Nephron (organoid): ENCODE measurements around the gene RAB7B.

ENCODE experiments used
- H3K27ac Mint-ChIP-seq, 3 experiments: 2 replicates each; pipeline ENCODE4 v1.8.0; 2020; ENCODE audit warnings: mixed read lengths in 3 of 3, mild to moderate bottlenecking in 2 of 3, moderate library complexity in 1 of 3
- H3K27me3 Mint-ChIP-seq: 2 replicates; pipeline ENCODE4 v1.8.0; 2021; ENCODE audit warnings: low read depth, mild to moderate bottlenecking, moderate library complexity, mixed read lengths
- H3K36me3 Mint-ChIP-seq: 2 replicates; pipeline ENCODE4 v1.8.0; 2020; ENCODE audit warnings: low read depth, mixed read lengths
- H3K4me1 Mint-ChIP-seq: 2 replicates; pipeline ENCODE4 v1.8.0; 2020; ENCODE audit warnings: mixed read lengths
- H3K4me3 Mint-ChIP-seq, 3 experiments: 2 replicates each; pipeline ENCODE4 v1.8.0; 2020; ENCODE audit warnings: mild to moderate bottlenecking in 3 of 3, mixed read lengths in 3 of 3, moderate library complexity in 2 of 3
- H3K9me3 Mint-ChIP-seq: 2 replicates; pipeline ENCODE4 v1.8.0; 2020; ENCODE audit warnings: mixed read lengths
- CTCF ChIP-seq, 3 experiments: fragments of 200-600 bp; sonication (generic); IDR thresholded peaks; one replicate each; pipeline ENCODE4 v1.5.0; 2021; ENCODE audit warnings: antibody characterized with exemption in 3 of 3; ENCODE audit not compliant: unreplicated experiment in 3 of 3

RAB7B gene

GRCh38 chr1:205951746-205952145, 51.4 kb downstream of the RAB7B start:
- H3K4me3 Mint-ChIP-seq, result no peak overlapping the region
- peaks cover 8% of the 10 kb centered on the region for H3K27me3 Mint-ChIP-seq
- H3K9me3 Mint-ChIP-seq, result no peaks in the 10 kb centered on the region

GRCh38 chr1:205950826-205951549, 52.2 kb downstream of the RAB7B start:
- H3K27ac Mint-ChIP-seq, result no peak overlapping the region
- H3K36me3 Mint-ChIP-seq, result no peaks in the 10 kb centered on the region
- no peak for TF ChIP-seq CTCF (IDR thresholded peaks at IDR 0.05; ENCODE audit: unreplicated experiment in 3 of 3)
- no peaks in the 10 kb centered on the region for H3K4me1 Mint-ChIP-seq
- H3K9me3 Mint-ChIP-seq, result no peaks in the 10 kb centered on the region
- no peak overlapping the region for H3K4me3 Mint-ChIP-seq
- H3K27me3 Mint-ChIP-seq, result peaks cover 9% of the 10 kb centered on the region

More at GRCh38 chr1:205951746-205952145, 51.4 kb downstream of the RAB7B start:
- H3K36me3 Mint-ChIP-seq, result no peaks in the 10 kb centered on the region
- H3K4me1 Mint-ChIP-seq, result no peaks in the 10 kb centered on the region
- TF ChIP-seq CTCF (IDR thresholded peaks at IDR 0.05; ENCODE audit: unreplicated experiment in 3 of 3), result no peak
- no peak overlapping the region for H3K27ac Mint-ChIP-seq

GRCh38 chr1:205950280-205950679, 52.9 kb downstream of the RAB7B start:
- Mint-ChIP-seq H3K4me1 (no peaks in the 10 kb centered on the region), H3K4me3 (no peak overlapping the region), H3K36me3 (no peaks in the 10 kb centered on the region), H3K9me3 (no peaks in the 10 kb centered on the region), H3K27ac (no peak overlapping the region), H3K27me3 (peaks cover 9% of the 10 kb centered on the region)
- no peak for TF ChIP-seq CTCF (IDR thresholded peaks at IDR 0.05; ENCODE audit: unreplicated experiment in 3 of 3)

GRCh38 chr1:205949753-205950152, 53.4 kb downstream of the RAB7B start:
- Mint-ChIP-seq H3K4me1 (no peaks in the 10 kb centered on the region), H3K27ac (no peak overlapping the region), H3K4me3 (no peak overlapping the region), H3K9me3 (no peaks in the 10 kb centered on the region), H3K27me3 (peaks cover 8% of the 10 kb centered on the region), H3K36me3 (no peaks in the 10 kb centered on the region)
- no peak for TF ChIP-seq CTCF (IDR thresholded peaks at IDR 0.05; ENCODE audit: unreplicated experiment in 3 of 3)

- H3K4me1 Mint-ChIP-seq, result no peaks in the 10 kb centered on the region
- no peak for TF ChIP-seq CTCF (IDR thresholded peaks at IDR 0.05; ENCODE audit: unreplicated experiment in 3 of 3)
- no peak overlapping the region for H3K4me3 Mint-ChIP-seq
- no peaks in the 10 kb centered on the region for H3K36me3 Mint-ChIP-seq
- H3K27me3 Mint-ChIP-seq, result peaks cover 16% of the 10 kb centered on the region
- no peak overlapping the region for H3K27ac Mint-ChIP-seq
- H3K9me3 Mint-ChIP-seq, result no peaks in the 10 kb centered on the region
These were observed 54.3 kb downstream of the RAB7B start for GRCh38 chr1:205948886-205949285.

- H3K27ac Mint-ChIP-seq, result no peak overlapping the region
- H3K27me3 Mint-ChIP-seq, result peaks cover 19% of the 10 kb centered on the region
- H3K4me3 Mint-ChIP-seq, result no peak overlapping the region
- H3K4me1 Mint-ChIP-seq, result no peaks in the 10 kb centered on the region
- TF ChIP-seq CTCF (IDR thresholded peaks at IDR 0.05; ENCODE audit: unreplicated experiment in 3 of 3), result no peak
- H3K9me3 Mint-ChIP-seq, result no peaks in the 10 kb centered on the region
- H3K36me3 Mint-ChIP-seq, result no peaks in the 10 kb centered on the region
These were observed 55.2 kb downstream of the RAB7B start for GRCh38 chr1:205948039-205948438.
